HG03521 (cell line): ENCODE data around the gene SIL1.
"Not testable (repeated sequence)": the region's sequence is repeated elsewhere in the genome, so short reads cannot be mapped to it uniquely, and the experiment has no call there.

Source experiments
- ATAC-seq: cut with Tn5 transposase; IDR thresholded peaks from one replicate; pipeline ENCODE4 v1.9.1; 2021; ENCODE audit warnings: mild to moderate bottlenecking, moderate library complexity; ENCODE audit not compliant: unreplicated experiment

Gene SIL1

DNA sequence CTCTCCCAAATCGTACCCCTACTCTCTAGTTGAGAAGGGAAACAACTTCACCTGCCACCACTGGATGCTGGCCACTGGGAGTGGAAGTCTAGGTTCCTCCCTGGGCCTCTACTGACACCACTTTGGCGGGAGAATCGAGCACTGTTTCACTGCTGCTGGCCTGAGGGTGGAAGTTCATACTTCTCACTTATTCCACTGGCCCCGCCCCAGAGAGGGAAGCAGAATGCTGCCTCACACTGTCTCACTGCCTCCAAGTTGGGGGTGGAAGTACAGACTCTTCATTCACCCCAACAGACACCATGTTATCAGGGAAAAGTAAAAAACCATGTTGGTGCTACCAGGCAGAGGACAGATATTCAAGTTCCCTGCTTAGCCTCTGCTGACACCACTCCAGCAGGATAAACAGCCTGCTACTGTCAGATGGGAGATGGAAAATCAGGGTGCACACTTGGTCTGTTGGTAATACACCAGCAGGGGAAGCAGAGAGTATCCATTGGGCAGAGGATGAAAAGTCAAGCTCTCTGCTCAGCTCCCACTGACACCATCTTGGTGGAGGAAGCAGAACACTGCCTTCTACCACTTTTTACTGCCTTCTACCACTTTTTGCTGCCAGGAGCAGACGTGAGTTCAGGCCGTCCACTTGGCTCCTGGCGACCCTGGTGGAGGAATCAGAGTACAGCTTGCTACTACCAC is 159.4 kb downstream of the SIL1 start:
- no peak for ATAC-seq

GRCh38 chr5:139037732-139038131 is 160.4 kb downstream of the SIL1 start:
- ATAC-seq: no peak

- not testable (repeated sequence) for ATAC-seq
These were observed 161.8 kb downstream of the SIL1 start for GRCh38 chr5:139036332-139036731.

DNA sequence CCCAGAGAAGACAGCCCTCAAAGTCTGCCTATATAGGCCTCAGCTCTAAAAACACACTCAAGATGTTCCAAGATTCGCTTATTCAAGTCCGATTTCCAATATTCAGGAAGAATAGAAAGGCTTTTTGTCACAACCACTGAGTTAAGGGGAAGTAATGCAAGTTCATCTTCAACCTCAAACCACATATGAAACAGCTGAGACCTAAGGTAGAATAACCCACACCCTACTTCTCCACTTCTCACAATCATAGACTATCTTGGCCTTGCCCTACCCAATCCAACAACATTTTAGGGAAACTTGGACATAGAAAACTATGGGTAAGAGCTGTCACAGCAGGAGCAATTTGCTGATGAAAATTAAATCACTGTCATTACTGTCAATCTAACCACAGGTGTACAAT is 171.0 kb downstream of the SIL1 start:
- ATAC-seq: peak; percentile 46

- ATAC-seq: no peak
These were observed 172.5 kb downstream of the SIL1 start for GRCh38 chr5:139025651-139026050.

- no peak for ATAC-seq
These were observed 174.9 kb downstream of the SIL1 start for GRCh38 chr5:139023286-139023685.

DNA sequence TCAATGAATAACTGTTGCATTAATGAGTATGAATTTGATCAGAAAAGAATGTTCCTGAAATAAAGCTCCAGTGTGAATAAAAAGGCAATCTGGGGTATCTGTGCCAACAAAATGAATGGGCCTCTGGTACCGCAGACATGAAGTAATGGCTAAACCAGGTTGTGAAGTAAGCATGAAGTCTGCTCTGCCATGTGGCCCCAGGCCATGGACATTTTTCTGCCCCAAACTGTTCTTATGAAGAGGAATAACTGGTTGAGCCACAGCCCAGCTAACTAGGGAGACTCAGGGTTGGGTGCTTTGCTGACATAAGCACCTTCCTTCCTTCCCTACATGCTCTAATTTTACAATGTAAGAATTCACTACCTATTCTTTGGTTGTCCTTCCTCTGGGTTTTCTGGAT is 175.6 kb downstream of the SIL1 start:
- ATAC-seq: no peak

DNA sequence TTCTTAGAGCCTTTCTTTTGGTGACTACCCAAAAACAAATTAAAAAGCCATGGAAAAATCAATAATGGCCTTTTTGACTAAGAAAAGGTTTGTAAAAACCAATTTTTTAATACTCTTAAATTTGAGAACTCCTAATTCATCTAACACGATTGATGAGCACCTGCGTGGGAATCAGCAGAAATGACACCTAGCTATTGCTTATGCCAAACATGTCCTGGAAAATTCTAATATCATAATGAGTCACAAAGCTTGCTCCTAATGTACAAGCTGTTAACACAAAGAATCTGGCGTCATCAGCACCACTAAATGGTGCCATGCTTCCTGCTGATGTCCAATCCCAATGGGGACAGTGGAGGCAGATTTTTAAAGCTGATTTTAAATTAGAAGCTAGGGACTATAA is 176.8 kb downstream of the SIL1 start:
- ATAC-seq: no peak

DNA sequence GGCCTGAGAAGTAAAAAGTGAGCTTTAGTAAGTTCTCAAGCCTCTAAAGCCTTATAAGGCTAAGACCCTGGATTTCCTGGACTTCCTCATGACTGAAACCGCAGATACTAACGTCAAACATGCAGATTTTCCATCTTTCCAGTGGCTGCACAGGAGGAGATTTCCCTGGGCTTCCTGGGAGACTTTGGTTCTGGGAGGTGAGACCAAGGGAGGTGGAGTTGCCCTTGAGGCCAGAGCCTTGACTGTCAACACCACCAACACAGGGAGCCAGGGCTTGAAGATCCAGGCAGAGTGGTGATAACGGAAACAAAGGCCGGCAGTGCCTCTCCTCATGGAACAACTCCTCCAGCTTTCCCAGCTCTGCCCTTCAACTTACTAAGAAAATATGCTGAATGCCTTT is 178.3 kb downstream of the SIL1 start:
- ATAC-seq: no peak

GRCh38 chr5:139019211-139019610 is 179.0 kb downstream of the SIL1 start:
- ATAC-seq: no peak

- ATAC-seq: no peak
These were observed 180.5 kb downstream of the SIL1 start for GRCh38 chr5:139017624-139018023.

GRCh38 chr5:139016186-139016585 is 182.0 kb downstream of the SIL1 start:
- no peak for ATAC-seq

- ATAC-seq: no peak
These were observed 183.4 kb downstream of the SIL1 start for GRCh38 chr5:139014726-139015125.

DNA sequence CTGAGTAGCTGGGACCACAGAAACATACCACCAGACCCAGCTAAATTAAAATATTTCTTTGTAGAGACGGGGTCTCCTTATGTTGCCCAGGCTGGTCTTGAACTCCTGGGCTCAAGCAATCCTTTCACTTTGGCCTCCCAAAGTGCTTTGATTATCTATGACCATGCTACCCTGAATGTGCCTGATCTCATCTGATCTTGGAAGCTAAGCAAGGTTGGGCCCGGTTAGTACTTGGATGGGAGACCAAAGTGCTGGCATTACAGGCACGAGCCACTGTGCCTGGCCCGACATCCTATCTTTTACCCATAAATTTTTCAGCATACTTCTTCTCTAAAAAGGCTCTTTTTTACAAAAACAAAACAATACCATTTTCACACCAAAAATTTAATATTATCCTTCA is 186.0 kb downstream of the SIL1 start:
- no peak for ATAC-seq

GRCh38 chr5:139011156-139011555 is 187.0 kb downstream of the SIL1 start:
- ATAC-seq: not testable (repeated sequence)

- ATAC-seq: no peak
These were observed 193.5 kb downstream of the SIL1 start for GRCh38 chr5:139004374-139005307.

DNA sequence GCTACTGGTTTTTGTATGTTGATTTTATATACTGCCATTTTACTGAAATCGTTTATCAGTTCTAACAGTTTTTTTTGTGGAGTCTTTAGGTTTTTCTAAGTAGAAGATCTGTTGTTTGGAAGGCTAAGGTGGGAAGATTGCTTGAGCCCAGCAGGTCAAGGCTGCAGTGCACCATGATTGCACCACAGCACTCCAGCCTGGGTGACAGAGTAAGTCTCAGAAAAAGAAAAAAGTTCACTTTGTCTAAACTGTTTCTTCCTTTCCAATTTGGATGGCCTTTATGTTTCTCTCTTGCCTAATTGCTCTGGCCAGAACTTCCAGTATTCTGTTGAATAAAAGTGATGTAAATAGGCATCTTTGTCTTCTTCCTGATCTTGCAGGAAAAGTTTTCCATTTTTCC is 198.5 kb downstream of the SIL1 start:
- no peak for ATAC-seq

GRCh38 chr5:138998521-138998920 is 199.6 kb downstream of the SIL1 start:
- ATAC-seq: no peak

DNA sequence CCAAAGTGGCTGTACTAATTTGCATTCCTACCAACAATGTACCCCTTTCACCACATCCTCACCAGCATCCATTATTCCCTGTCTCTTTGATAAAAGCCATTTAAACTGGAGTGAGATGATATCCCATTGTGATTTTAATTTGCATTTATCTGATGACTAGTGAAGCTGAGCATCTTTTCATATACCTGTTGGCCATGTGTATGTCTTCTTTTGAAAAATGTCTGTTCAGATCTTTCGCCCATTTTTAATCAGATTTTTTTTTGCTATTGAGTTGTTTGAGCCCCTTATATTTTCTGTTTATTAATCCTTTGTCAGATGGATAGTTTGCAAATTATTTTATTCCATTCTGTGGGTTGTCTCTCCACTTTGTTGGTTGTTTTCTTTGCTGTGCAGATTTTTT is 202.0 kb downstream of the SIL1 start:
- no peak for ATAC-seq

- no peak for ATAC-seq
These were observed 207.1 kb downstream of the SIL1 start for GRCh38 chr5:138990986-138991590.

DNA sequence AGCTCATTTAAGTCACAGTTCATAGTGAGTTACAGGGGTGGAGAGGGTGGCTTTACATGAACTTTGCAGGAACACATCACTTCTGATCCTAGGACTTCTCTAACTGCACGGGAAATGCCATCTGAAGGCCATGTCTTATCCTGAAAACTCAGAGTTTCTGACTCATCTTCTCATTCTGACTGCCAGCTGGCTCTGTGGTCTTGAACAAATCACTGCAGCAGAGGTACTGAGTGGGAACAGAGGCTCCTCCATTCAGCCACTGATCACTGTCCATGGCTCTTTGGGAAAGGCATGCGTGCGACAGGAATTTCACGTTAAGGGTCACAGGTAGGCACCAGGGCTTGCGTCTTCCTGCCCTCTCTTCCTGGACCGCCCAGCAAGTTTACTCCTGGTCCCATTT is 208.4 kb downstream of the SIL1 start:
- no peak for ATAC-seq
